Inflammatory macrophage (primary cell): ENCODE measurements around the gene INTS7.

ENCODE experiments used
- DNase-seq, 2 donors: peaks; one replicate each; pipeline ENCODE4 v3.0.0-alpha.2; 2020 to 2022

INTS7 gene

GRCh38 chr1:211902624-211903291 lies 132.6 kb downstream of the INTS7 start:
- DNase-seq = no peak

- no peak for DNase-seq
These were observed 133.4 kb downstream of the INTS7 start for GRCh38 chr1:211901945-211902344.

GRCh38 chr1:211900441-211900840 lies 134.9 kb downstream of the INTS7 start:
- DNase-seq = no peak

GRCh38 chr1:211896958-211897357 lies 138.4 kb downstream of the INTS7 start:
- DNase-seq = no peak

- no peak for DNase-seq
These were observed 140.1 kb downstream of the INTS7 start for GRCh38 chr1:211895126-211895759.

GRCh38 chr1:211894312-211894711 lies 141.0 kb downstream of the INTS7 start:
- DNase-seq = no peak

GRCh38 chr1:211893260-211893659 lies 142.1 kb downstream of the INTS7 start:
- DNase-seq = no peak

- DNase-seq = no peak
These were observed 142.8 kb downstream of the INTS7 start for GRCh38 chr1:211892577-211892976.

GRCh38 chr1:211891708-211892107 lies 143.6 kb downstream of the INTS7 start:
- no peak for DNase-seq
